ENCODE measurements around the gene BRPF3. TPM values are rescaled to one million over a fixed set of nuclear protein-coding genes. Genes with fewer than 3 reads are reported as not detected.
A peak's percentile ranks its signal among the peaks of the same experiment; 100 is the strongest.

The BRPF3 gene
- total RNA-seq, 1 experiment from 2014 or later, result 13.9 TPM

- DNase-seq (ENCODE audit: low spot score), result peak; percentile 19
- in situ Hi-C loops (cut with HindIII; ENCODE audit: low sequenced_read_pairs), result no loop called here
Measured at GRCh38 chr6:36252005-36252404, 55.5 kb downstream of the BRPF3 start.

GRCh38 chr6:36263390-36264000, 67.0 kb downstream of the BRPF3 start:
- in situ Hi-C loops (cut with HindIII; ENCODE audit: low sequenced_read_pairs), result no loop called here
- no peak for DNase-seq (ENCODE audit: low spot score)

GRCh38 chr6:36265744-36266143, 69.2 kb downstream of the BRPF3 start:
- DNase-seq (ENCODE audit: low spot score), result no peak
- in situ Hi-C loops (cut with HindIII; ENCODE audit: low sequenced_read_pairs), result no loop called here

DNA sequence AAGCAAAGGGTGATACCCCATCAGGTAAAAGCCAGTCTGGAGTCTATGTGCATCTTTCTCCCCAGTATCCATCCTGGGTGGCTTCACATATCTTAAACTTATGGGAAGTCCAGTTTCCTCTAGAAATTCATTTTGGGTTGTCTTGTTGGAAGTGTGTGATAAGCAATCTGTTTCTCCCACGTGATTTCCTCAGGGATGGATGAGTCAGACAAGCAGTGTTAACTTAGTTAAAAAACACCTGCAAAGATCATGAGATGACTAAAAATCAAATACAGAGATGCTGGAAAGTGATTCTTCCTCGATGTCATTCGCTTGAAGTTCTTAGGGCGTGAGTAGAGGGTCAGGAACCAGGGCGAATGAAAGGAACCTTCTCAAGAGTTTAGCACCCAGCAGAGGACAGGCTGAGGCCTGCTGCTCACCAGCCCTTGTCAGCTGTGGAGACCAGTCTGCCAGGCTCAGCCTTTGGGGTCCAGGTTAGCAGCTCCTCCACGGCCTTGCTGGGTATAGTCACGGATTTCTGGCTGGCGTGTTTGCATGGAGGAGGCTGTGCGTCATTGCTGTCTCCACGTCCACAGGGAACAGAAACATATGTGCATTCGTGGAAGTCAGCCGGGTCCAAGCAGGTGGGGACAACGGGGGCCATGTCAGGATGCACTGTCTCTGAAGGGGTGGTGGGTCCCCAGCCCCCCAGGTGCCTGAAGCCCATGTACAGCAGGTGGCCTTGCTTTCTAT, 70.5 kb downstream of the BRPF3 start:
- in situ Hi-C loops (cut with HindIII; ENCODE audit: low sequenced_read_pairs), result no loop called here
- DNase-seq (ENCODE audit: low spot score), result no peak

GRCh38 chr6:36267731-36268477, 71.4 kb downstream of the BRPF3 start:
- in situ Hi-C loops (cut with HindIII; ENCODE audit: low sequenced_read_pairs), result no loop called here

GRCh38 chr6:36268478-36269275, 72.1 kb downstream of the BRPF3 start:
- DNase-seq (ENCODE audit: low spot score), result no peak
- in situ Hi-C loops (cut with HindIII; ENCODE audit: low sequenced_read_pairs), result no loop called here

More at GRCh38 chr6:36267731-36268477, 71.4 kb downstream of the BRPF3 start:
- no peak for DNase-seq (ENCODE audit: low spot score)

DNA sequence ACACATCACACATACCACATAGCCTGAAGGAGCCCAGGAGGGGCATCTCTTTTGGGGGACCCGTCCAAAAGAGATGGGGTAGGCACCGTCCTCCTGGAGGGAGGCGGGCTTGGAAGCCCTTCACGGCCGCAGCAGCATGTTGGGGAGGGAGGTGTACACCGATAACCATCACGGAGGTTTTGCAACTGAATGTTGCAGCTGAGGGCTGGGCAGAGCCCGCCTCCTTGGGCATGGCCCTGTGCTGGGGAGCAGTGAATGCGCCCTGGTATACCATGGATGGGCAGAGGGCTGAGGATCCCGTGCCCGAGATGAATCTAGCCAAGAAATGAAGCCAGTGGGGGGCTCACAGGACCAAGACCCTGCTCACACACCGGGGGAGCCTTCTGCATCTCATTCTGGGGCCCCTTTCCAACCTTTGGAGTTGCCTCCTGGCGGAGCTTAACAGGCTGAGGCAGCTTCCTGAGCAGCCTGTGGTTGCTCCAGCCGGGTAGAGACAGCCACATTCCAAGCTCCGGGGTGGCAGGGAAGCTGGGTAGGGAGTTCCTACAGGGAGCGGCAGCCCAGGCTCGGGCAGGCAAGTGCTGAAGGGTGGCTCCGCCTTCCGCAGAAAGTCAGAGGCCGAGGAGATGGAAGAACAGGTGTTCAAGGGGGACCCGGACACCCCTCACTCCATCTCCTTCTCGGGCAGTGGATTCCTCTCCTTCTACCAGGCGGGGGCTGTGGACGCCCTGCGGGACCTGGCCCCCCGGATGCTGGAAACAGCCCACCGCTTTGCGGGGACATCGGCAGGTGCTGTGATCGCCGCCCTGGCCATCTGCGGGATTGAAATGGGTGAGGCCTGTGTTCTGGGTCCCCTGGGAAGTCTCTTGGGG, 73.5 kb downstream of the BRPF3 start, which contains the start of gene PNPLA1:
Gene PNPLA1 (plus strand): TSS at position 227 of the 872 bp plus-strand sequence. CDS start 400 bp downstream, at position 627.
- no peak for DNase-seq (ENCODE audit: low spot score)
- in situ Hi-C loops (cut with HindIII; ENCODE audit: low sequenced_read_pairs), result no loop called here

- in situ Hi-C loops (cut with HindIII; ENCODE audit: low sequenced_read_pairs), result no loop called here
Measured at GRCh38 chr6:36272234-36272633, 75.7 kb downstream of the BRPF3 start.

GRCh38 chr6:36273067-36273466, 76.5 kb downstream of the BRPF3 start:
- DNase-seq (ENCODE audit: low spot score), result no peak
- in situ Hi-C loops (cut with HindIII; ENCODE audit: low sequenced_read_pairs), result no loop called here

More at GRCh38 chr6:36272234-36272633, 75.7 kb downstream of the BRPF3 start:
- no peak for DNase-seq (ENCODE audit: low spot score)

GRCh38 chr6:36273802-36274514, 77.4 kb downstream of the BRPF3 start:
- no peak for DNase-seq (ENCODE audit: low spot score)

DNA sequence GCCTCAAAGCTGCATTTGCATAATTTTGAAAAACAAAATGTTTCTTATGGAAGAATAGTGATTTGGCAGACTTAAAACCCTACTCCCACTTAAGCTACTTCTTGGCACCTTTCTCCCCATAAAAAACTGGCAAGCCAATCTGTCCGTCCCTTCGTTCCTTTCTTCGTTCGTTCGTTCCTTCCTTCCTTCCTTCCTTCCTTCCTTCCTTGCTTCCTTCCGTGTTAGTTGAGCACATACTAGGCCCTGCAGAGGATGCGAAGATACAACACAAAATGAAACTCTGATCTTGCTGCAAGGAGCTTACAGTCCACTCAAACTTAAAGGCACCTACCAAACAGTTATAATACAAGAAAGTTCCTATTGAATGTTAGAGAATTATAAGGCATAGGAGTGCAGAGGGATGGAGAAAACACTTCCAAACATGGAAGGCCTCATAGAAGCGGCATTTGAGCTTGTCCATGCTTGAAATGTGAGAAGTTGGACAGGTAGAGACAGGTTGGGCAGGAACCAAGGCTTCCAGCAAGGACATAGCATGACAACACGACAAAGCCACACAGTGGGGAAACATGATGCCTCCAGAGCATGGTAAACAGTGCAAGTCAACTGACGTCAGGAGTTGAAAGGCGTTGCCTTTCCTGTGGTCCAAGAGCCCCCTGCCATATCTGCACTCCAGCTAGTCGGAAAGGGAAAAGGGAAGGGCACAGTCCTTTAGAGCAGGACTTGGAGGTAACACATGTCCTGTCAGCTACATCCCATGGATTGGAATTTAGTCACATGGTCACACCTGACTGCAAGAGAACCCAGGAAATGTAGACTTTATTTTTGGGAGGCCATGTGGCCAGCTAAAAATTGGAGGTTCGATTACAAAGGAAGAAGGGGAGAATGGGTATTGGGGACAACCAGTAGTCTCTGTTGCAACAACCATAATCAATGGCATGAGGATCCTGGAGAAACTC, 80.3 kb downstream of the BRPF3 start:
- in situ Hi-C loops (cut with HindIII; ENCODE audit: low sequenced_read_pairs), result no loop called here
- no peak for DNase-seq (ENCODE audit: low spot score)

More at GRCh38 chr6:36273802-36274514, 77.4 kb downstream of the BRPF3 start:
- in situ Hi-C loops (cut with HindIII; ENCODE audit: low sequenced_read_pairs), result no loop called here

DNA sequence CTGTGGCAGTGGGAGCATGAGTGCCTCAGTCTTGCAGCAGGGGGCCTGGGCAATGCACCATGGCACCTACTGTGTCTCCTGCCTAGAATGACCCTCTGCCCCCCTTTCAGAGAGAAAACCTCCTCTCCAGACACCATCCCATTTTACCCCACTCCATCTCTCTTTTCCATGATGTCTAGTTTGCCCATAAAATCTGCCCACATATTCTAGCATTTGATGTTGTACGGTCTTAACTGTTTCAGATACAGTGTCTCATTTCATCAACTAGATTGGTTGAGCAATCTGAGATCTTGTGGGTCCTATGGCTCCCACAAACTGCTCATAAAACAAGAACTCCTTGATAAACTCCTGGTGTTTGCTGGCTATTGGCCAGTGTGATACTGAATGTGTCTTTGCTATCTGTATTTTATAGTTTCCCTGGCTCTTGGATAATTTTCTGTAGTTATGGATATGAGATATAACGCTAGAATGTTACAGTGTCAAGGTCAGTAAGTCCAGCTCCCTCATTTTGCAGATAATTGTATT, 81.5 kb downstream of the BRPF3 start:
- no peak for DNase-seq (ENCODE audit: low spot score)
- in situ Hi-C loops (cut with HindIII; ENCODE audit: low sequenced_read_pairs), result no loop called here

GRCh38 chr6:36280467-36280866, 83.9 kb downstream of the BRPF3 start:
- DNase-seq (ENCODE audit: low spot score), result no peak
- in situ Hi-C loops (cut with HindIII; ENCODE audit: low sequenced_read_pairs), result no loop called here

- DNase-seq (ENCODE audit: low spot score), result no peak
- in situ Hi-C loops (cut with HindIII; ENCODE audit: low sequenced_read_pairs), result no loop called here
Measured at GRCh38 chr6:36280983-36281382, 84.4 kb downstream of the BRPF3 start.
